Astrocyte of the spinal cord (primary cell): Measurements from ENCODE around the gene SP6.

Experiments
- DNase-seq: peaks from one replicate; pipeline ENCODE4 v3.0.0; 2011; ENCODE audit warnings: low read depth, low spot score
- H3K4me3 ChIP-seq: 2 replicates; pipeline ENCODE4 v1.5.1; 2011; ENCODE audit warnings: low read depth, mild to moderate bottlenecking, low read length, moderate library complexity
- in situ Hi-C: cut with HindIII; loops from 2 replicates; pipeline ENCODE4 v1.10.0; 2017; ENCODE audit warnings: low sequenced_read_pairs
- TF ChIP-seq, protein P1 (sequence below): IDR thresholded peaks from 2 replicates; pipeline ENCODE4 v1.5.1; 2012; ENCODE audit warnings: low read depth, mild to moderate bottlenecking, low read length, inconsistent platforms

SP6 gene

GRCh38 chr17:47841488-47842291 lies 9.3 kb downstream of the SP6 start:
- TF ChIP-seq, protein P1, sequence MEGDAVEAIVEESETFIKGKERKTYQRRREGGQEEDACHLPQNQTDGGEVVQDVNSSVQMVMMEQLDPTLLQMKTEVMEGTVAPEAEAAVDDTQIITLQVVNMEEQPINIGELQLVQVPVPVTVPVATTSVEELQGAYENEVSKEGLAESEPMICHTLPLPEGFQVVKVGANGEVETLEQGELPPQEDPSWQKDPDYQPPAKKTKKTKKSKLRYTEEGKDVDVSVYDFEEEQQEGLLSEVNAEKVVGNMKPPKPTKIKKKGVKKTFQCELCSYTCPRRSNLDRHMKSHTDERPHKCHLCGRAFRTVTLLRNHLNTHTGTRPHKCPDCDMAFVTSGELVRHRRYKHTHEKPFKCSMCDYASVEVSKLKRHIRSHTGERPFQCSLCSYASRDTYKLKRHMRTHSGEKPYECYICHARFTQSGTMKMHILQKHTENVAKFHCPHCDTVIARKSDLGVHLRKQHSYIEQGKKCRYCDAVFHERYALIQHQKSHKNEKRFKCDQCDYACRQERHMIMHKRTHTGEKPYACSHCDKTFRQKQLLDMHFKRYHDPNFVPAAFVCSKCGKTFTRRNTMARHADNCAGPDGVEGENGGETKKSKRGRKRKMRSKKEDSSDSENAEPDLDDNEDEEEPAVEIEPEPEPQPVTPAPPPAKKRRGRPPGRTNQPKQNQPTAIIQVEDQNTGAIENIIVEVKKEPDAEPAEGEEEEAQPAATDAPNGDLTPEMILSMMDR: no peak
- H3K4me3 ChIP-seq: peak overlapping the region; percentile 66
- no peak for DNase-seq
- in situ Hi-C loops: no loop called here

DNA sequence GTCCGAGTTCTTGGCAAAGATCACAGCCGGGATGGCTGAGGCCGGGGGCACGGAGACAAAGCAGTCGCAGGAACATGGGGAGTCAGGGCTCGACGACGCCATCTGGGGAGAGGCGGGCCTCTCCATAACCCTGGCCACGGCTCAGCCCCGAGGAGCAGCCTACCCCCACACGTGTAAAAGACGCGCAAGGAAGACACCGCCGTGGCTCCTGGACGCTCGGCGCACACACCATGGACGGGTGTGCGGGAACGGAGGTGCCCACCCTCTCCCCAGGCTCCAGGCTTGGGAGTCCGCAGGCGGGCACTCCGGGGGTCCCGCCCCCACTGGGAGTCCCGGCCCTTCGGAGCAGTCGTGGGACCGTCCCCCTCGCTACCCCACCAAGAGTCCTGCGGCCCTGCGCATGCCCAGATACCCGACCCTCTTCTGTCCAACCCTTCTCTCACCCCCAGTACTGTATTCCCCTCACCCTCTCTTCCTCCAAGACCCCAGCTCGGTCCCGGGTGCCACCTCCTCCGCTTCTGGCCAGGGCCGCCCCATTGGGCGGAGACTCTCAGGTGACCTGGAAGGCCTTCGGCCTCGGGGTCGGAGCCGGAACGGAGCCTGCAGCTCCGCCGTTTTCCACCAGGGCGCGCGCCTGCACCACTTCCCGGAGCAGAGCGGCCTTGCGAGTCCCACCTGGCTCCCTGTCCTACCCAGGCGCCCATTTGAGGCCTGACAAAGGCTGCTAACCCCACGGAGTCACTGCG lies 10.0 kb downstream of the SP6 start, which contains the start of gene SCRN2:
SCRN2 (minus strand) TSS at position 532 of the 746 bp plus-strand sequence; CDS start at position 102, 430 bp downstream.
- in situ Hi-C loops: no loop called here
- TF ChIP-seq, protein P1: peak; percentile 94
- H3K4me3 ChIP-seq: peak within 1 kb of the TSS; percentile 66
- DNase-seq: peak; percentile 79

DNA sequence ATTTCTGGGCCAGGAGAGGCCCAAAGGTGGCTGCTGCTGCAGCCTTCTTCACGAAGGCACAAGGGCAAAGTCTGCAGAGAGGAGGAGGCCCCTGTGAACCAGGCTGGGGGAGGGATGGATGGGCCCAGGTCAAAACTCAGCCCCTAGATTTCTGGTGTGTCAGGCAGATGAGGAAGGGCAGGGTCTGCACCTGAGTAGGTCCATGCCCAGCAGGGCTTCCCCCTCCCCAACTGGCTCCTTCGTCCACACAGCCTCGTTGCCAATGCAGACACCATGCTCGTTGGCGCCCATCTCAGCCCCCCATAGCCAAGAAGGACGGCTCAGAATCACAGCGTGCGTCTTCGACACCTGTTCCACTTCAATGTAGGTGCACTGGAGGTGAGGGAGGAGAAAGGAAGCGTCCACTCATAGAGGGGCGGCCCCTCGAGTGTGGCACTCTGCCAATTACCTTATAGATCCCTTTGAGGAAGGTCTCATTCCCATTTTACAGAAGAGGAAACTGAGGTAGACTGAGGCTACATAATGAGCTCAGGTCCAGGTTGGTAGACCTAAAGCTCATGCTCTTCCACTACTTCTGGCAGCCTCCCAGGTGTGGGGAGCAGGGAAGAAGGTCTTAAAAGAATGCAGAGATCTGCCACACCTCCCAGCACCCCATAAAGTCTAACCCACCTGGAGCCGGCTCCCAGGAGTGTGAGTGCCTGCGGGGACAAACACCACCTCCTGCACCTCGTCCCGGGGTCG lies 10.8 kb downstream of the SP6 start:
- peak overlapping the region; percentile 66 for H3K4me3 ChIP-seq
- TF ChIP-seq, protein P1: no peak
- in situ Hi-C loops: no loop called here
- DNase-seq: no peak

DNA sequence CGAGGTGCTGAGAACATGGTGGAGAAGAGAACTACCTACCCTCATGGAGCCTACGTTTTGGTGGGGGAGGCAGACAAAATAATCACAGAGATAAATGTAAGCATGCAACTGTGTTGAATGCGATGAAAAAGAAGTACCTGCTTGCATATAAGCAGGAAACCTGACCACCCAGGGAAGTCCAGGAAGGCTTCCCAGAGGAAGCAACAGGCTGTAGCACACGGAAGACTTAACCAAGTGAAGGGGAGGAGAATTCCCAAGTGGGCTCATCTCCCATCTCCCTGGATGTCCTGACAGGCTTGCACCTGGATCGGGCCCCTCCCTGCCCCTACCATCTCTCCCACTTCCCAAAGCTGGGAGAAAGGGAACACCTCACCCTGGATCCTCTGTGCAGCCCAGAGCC lies 11.9 kb downstream of the SP6 start:
- TF ChIP-seq, protein P1: no peak
- no peak overlapping the region for H3K4me3 ChIP-seq
- in situ Hi-C loops: no loop called here
- no peak for DNase-seq

GRCh38 chr17:47838636-47839035 lies 12.3 kb downstream of the SP6 start:
- no peak for DNase-seq
- TF ChIP-seq, protein P1: no peak
- no peak overlapping the region for H3K4me3 ChIP-seq
- in situ Hi-C loops: no loop called here

DNA sequence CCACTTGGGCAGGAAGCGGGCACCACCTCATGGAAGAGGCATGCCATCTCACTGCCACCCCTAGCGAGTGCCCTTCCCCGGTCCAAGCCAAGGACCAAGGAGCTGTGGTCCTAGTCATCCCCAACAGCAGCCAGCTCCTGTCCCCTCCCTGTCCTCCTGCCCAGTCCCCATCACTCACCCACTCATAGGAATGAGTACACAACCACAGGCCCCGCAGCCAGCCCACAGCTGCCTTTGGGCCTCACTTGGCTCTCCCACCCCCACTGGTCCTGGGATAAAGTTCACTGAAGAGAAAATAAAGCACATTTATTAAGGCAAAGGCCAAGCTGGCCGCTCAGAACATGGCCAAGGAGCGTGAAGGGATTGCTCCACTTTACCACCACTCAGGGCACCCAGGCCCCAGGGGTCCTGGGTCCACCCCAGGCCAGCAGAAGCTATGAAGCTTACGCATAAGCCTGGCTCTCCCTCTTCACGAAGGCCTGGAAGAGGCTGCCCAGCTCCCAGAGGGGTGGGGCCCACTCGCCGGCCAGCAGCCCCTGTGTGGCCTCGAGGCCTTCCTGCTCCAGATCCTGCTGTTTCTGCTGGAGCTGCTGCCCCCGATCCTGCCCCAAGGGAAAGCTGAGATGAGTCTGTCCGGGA lies 13.4 kb downstream of the SP6 start:
- H3K4me3 ChIP-seq: no peak overlapping the region
- peak; percentile 46 for DNase-seq
- TF ChIP-seq, protein P1: no peak
- in situ Hi-C loops: no loop called here
